Measurements from ENCODE around the gene CRELD2.

DNA sequence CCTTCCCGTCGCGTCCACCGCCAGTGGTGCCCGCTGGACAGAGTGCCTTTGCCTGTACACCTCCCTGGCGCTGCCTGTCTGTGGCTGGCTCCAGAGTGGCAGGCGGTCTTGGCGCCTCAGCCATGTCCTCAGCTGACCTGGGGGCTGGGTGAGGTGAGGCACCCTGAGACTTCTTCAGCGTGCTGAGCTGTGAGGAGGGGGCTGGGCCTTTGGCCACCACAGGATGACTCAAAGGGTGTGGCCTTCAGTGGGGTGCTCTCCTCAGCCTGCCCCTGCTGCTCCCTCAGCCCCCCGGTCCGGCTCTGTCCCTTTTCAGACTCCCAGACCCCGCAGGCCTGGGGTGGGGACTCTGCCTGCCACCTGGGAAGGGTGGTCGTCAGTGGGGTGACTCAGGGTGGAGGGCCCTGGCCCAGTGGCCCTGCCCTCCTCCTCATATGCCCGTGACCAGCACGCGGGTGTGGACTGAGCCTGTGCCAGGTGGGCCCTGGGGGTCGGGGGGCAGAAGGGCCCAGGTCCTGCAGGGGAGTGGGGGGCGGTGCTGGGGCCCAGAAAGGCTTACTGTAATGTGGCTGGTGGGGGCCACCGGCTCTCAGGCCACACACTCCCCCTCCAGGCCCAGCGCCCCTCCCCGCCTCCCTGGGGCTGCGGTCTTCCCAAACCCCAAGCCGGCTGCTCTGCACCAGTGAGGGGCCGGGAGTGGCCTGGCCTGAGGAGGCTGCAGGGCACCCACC is 15.9 kb downstream of the CRELD2 start:
- TF ChIP-seq, protein P1, sequence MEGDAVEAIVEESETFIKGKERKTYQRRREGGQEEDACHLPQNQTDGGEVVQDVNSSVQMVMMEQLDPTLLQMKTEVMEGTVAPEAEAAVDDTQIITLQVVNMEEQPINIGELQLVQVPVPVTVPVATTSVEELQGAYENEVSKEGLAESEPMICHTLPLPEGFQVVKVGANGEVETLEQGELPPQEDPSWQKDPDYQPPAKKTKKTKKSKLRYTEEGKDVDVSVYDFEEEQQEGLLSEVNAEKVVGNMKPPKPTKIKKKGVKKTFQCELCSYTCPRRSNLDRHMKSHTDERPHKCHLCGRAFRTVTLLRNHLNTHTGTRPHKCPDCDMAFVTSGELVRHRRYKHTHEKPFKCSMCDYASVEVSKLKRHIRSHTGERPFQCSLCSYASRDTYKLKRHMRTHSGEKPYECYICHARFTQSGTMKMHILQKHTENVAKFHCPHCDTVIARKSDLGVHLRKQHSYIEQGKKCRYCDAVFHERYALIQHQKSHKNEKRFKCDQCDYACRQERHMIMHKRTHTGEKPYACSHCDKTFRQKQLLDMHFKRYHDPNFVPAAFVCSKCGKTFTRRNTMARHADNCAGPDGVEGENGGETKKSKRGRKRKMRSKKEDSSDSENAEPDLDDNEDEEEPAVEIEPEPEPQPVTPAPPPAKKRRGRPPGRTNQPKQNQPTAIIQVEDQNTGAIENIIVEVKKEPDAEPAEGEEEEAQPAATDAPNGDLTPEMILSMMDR (conservative IDR thresholded peaks at IDR 0.05; ENCODE audit: low read depth in 2 of 2) = no peak
- TF ChIP-seq EZH2 (IDR thresholded peaks at IDR 0.05; ENCODE audit: low read depth, unreplicated experiment) = no peak
- no peak for TF ChIP-seq JUNB (IDR thresholded peaks at IDR 0.05; ENCODE audit: unreplicated experiment)
- TF ChIP-seq STAT1 (IDR thresholded peaks at IDR 0.05; ENCODE audit: unreplicated experiment) = no peak
- TF ChIP-seq, protein P2, sequence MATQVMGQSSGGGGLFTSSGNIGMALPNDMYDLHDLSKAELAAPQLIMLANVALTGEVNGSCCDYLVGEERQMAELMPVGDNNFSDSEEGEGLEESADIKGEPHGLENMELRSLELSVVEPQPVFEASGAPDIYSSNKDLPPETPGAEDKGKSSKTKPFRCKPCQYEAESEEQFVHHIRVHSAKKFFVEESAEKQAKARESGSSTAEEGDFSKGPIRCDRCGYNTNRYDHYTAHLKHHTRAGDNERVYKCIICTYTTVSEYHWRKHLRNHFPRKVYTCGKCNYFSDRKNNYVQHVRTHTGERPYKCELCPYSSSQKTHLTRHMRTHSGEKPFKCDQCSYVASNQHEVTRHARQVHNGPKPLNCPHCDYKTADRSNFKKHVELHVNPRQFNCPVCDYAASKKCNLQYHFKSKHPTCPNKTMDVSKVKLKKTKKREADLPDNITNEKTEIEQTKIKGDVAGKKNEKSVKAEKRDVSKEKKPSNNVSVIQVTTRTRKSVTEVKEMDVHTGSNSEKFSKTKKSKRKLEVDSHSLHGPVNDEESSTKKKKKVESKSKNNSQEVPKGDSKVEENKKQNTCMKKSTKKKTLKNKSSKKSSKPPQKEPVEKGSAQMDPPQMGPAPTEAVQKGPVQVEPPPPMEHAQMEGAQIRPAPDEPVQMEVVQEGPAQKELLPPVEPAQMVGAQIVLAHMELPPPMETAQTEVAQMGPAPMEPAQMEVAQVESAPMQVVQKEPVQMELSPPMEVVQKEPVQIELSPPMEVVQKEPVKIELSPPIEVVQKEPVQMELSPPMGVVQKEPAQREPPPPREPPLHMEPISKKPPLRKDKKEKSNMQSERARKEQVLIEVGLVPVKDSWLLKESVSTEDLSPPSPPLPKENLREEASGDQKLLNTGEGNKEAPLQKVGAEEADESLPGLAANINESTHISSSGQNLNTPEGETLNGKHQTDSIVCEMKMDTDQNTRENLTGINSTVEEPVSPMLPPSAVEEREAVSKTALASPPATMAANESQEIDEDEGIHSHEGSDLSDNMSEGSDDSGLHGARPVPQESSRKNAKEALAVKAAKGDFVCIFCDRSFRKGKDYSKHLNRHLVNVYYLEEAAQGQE (IDR thresholded peaks at IDR 0.05; ENCODE audit: unreplicated experiment) = no peak
- no peak for TF ChIP-seq EZH2phosphoT487 (IDR thresholded peaks at IDR 0.05; ENCODE audit: unreplicated experiment)
- TF ChIP-seq CREB1 (CRISPR knock-in tag; IDR thresholded peaks at IDR 0.05; ENCODE audit: low read depth) = no peak
- no peak for TF ChIP-seq POLR2AphosphoS5 (IDR thresholded peaks at IDR 0.05; ENCODE audit: low read depth)
- no peak for TF ChIP-seq ZNF331 (CRISPR knock-in tag; IDR thresholded peaks at IDR 0.05; ENCODE audit: low read depth)
- no peak for TF ChIP-seq ETS1 (IDR thresholded peaks at IDR 0.05)
- no peak for TF ChIP-seq NANOG (IDR thresholded peaks at IDR 0.05; ENCODE audit: borderline replicate concordance)
- TF ChIP-seq ZNF462 (CRISPR knock-in tag; IDR thresholded peaks at IDR 0.05) = no peak
- TF ChIP-seq ZNF114 (CRISPR knock-in tag; IDR thresholded peaks at IDR 0.05) = no peak

All from GM23338 (cell line).